HK-2 (cell line): Measurements from ENCODE around the gene CACNA1A.
"Not testable (repeated sequence)": the region's sequence is repeated elsewhere in the genome, so short reads cannot be mapped to it uniquely, and the experiment has no call there.

Source experiments
- DNase-seq: peaks from one replicate; pipeline ENCODE4 v3.0.0-alpha.2; 2018; ENCODE audit not compliant: unreplicated experiment

The CACNA1A gene

DNA sequence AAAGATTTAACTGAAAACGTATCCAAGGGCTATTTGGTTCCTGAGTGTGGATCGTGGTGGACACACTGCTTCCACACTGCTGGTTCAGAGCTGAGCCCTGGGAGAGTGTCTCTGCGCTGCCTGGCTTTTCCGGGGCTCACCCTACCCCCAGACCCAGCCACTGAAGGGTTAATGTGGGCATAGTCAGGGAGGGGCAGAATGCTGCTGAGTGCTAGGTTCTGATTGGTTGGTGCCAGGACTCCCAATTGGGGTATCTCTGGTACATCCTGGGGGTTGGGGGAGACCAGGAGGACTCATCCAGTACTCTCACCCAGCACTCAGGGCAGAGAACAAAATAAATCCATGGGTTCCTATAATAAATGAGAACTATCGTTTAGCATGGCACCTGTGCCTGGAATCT lies 142.3 kb downstream of the CACNA1A start:
- DNase-seq: no peak

DNA sequence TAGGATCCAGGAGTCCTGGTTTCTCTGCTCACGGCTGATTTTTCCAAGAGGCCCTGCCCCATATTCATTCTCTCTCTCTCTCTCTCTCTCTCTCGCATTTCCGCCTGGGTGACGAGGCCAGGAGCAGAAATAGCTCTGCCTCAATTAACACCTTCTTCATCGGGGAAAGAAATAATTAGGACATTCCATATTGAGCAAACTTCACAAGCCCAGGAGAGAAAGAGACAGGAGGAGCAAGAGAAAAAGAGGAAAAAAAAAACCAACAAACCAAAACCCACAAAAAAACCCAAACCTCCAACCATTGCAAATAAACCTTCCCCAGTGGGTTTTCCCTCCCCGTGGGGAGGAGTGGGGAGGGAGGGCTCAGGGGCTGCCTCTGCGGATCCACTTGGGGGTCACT lies 143.0 kb downstream of the CACNA1A start:
- no peak for DNase-seq

GRCh38 chr19:13362668-13363067 lies 143.6 kb downstream of the CACNA1A start:
- DNase-seq: no peak

GRCh38 chr19:13361726-13362125 lies 144.6 kb downstream of the CACNA1A start:
- not testable (repeated sequence) for DNase-seq

GRCh38 chr19:13356686-13357280 lies 149.5 kb downstream of the CACNA1A start:
- no peak for DNase-seq

DNA sequence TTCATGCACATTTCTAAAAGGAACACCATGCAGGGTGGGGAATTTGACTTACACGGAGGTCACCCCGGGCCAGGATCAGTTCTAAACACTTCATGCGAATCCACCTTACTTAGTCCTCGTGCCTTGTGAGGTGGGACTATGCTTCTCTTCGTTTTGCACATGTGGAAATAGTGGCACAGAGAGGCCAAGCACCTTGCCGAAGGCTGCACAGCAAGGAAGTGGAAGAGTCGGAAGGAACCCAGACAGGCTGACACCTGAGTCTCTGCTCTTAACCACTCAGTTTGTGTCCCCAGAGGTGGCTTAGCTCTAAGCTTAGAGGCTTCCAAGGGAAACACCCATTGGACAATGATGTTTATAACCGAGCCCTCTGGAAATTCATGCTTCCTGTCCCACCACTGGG lies 150.1 kb downstream of the CACNA1A start:
- no peak for DNase-seq

DNA sequence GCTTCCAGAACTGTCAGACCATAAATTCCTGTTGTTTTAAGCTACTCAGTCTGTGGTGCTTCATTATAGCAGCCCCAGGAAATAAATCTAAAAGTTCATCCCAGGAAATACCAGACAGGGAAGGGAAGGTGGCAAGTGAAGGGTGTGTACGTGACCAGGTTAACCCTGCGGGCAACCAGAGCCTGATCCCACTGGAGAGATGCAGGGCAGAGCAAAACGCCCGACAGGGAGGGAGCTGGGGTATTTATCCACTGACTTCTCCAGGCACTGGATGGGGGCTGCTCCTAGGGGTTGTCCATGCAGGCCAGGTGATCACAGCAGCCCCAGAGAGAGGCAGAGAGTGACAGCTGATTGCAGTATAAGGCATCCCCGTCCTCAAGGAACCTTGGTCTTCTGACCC lies 150.9 kb downstream of the CACNA1A start:
- no peak for DNase-seq

- DNase-seq: no peak
These were observed 152.7 kb downstream of the CACNA1A start for GRCh38 chr19:13353625-13354024.

GRCh38 chr19:13350759-13351158 lies 155.5 kb downstream of the CACNA1A start:
- no peak for DNase-seq

DNA sequence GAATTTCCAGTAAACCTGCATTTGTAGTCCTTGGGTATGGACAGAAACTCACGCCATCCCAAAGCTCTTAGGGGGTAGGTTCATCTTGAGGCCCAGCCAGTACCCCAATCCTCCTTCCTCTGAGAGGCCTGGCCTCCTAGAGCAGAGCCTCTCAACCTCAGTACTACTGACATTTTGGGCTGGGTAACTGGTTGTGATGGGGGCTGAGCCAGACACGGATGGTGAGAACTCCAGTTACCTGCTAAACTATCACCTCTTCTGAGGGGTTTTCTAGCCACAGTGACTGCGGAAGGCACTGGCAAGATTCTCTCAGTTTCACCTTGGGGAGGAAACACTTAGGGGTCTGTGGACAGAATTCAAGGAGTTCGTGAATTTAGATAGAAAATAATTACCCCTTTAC lies 156.2 kb downstream of the CACNA1A start:
- DNase-seq: no peak

DNA sequence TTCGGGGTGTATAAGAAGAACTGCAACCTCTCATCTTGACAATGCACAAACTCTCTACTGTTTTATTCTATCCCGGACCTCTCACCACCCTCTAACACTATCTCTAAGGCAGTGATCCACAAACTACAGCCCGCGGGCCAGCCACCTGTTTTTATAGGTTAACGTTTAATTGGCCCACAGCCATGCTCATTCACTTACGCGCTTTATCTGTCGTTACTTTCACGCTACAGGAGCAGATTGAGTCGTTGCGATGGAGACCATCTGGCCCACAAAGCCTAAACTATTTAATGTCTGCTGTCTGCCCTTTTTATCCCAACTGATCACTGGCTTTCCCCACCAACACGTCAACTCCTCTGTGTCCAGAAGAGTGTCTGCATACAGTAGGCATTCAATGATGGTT lies 158.9 kb downstream of the CACNA1A start:
- DNase-seq: no peak

DNA sequence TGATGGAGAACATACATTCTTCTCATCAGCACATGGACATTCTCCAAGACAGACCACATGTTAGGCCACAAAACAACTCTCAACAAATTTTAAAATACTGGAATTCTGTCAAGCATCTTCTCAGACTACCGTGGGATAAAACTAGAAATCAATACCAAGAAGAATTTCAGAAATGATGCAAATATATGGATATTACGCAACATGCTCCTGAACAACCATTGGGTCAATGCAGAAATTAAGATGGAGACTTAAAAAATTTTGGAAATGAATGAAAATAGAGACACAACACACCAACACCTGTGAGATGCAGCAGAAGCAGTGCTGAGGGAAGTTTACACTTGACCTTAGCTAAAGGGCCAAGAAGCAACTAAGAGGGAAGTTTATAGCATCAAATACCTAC lies 162.8 kb downstream of the CACNA1A start:
- no peak for DNase-seq

- no peak for DNase-seq
These were observed 163.6 kb downstream of the CACNA1A start for GRCh38 chr19:13342672-13343071.

- DNase-seq: no peak
These were observed 166.4 kb downstream of the CACNA1A start for GRCh38 chr19:13339869-13340268.

DNA sequence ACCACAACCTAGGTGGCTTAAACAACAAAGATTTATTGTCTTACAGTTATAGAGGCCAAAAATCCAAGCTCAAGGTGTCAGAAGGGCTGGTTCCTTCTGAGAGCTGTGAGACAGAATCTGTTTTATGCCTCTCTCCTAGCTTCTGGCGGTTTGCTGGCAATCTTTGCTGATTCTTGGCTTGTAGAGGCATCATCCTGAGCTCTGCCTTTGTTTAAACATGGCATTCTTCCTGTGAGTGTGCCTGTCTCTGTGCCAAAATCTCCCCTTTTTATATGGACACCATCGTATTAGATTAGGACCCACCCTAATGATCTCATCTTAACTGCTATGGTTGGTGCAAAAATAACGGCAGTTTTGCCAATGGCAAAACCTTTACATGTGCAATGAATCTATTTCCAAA lies 169.1 kb downstream of the CACNA1A start:
- DNase-seq: no peak

DNA sequence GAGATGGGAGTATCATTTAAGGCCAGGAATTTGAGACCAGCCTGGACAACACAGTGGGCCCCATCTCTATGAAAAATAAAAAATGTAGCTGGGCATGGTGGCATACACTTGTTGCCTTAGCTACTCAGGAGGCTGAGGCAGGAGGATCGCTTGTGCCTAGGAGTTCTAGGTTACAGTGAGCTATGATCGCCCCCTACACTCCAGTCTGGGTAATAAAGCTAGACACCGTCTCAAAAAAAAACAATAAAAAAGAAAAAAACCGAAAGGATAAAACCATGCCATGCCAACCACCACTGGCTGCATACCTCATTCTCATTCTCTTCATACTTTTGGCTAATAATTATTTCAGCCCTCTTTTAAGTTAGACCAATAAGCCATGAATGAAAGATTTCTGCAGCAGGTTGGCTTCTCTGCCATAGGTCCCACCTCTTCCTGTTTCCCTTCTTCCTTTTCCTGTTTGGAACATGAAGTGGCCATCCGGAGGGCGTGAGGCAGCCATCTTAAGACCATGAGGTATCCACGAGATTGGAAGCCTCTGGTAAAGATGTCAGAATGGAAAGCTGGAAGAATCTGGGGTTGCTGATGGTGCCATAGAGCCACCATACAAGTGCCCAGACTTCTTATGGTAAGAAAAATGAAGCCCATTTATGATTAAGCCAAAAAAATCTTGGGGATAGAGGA lies 171.3 kb downstream of the CACNA1A start:
- DNase-seq: no peak

DNA sequence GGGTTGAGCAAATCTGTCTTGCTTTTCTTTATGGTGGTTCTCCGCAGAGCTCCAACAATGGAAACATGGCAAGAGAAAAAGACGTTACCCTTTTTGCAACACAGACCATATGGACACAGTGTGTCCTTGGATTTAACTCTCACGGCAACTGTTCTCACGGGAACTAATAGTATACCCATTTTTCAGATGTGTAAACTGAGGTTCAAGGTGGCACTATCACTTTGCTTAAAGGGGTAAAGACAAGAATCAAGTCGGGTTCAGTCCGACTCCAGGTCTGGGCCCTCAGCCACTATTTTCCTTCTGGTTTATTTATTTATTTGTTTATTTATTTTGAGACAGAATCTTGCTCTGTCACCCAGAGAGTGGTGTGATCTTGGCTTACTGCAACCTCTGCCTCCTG lies 176.0 kb downstream of the CACNA1A start:
- no peak for DNase-seq

DNA sequence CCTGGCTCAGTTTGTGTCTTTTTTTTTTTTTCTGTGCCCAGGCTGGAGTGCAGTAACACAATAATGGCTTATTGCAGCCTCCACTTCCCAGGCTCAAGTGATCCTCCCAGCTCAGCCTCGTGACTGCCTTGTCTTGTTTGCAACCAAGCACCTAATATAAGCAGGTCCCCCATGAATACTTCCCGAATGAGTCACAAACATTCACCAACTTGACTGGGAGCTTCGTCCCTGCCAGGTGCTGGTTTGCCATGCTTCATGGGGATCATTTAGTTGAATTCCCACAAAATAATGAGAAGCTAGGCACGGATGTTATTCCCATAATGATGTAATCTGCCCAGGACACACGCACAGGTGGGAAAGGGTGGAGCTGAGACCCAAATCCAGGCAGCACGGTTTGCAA lies 176.5 kb downstream of the CACNA1A start:
- no peak for DNase-seq

GRCh38 chr19:13328241-13328640 lies 178.0 kb downstream of the CACNA1A start:
- no peak for DNase-seq

GRCh38 chr19:13319526-13319925 lies 186.8 kb downstream of the CACNA1A start:
- DNase-seq: no peak

DNA sequence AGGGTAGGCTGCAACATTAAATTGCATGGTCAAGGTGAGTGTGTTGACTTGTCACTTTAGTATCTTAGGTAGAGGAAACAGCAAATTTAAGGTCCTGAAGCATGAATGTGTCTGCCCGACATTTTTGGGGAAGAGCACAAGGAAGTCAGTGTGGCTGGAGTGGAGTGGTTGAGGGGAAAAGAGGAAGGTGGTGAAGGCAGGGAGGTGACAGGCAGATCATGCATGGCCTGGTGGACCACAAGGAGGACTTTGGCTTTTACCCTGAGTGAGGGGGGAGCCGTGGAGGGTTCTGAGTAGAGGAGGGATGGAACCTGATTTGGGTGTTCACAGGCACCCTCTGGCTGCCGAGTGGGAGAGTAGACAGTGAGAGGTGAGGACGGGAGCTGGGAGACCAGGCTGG lies 188.1 kb downstream of the CACNA1A start:
- DNase-seq: no peak

DNA sequence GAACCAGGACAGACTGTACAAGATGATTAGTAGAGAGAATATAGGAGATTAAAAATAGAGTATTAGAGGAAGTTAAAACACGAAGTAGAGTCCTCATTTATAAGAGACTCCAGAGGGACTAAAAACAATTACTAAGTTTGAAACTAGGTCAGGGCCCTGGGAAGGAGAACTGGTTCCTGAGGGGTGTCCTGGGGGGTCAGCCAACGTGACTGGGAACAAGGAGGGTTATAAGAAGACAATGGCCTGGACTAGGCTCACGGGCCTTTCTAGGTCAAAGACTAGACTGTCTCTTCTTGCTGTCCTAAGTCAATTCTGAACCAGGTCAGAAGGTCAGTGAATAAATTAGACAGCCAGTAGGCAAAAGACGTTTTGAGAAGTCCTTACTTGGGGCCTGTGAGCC lies 190.8 kb downstream of the CACNA1A start:
- DNase-seq: no peak

DNA sequence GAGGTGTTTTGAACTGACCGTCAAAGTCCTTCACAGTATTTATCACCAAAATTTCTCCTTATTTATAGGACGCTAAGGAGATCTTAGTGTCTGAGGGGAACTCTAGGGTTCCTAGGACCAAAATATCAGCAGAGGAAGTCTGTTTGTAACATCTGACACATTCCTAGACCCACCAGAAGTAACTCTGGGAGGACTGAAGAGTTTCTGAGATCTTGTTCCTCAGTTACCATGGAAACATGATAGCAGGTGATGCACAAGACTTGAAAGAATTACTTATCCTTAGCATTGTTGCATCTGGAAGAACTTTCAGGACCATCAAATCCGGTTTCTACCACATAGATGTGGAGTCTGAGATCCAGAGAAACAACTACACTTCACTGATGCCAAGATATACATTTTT lies 191.5 kb downstream of the CACNA1A start:
- DNase-seq: no peak

DNA sequence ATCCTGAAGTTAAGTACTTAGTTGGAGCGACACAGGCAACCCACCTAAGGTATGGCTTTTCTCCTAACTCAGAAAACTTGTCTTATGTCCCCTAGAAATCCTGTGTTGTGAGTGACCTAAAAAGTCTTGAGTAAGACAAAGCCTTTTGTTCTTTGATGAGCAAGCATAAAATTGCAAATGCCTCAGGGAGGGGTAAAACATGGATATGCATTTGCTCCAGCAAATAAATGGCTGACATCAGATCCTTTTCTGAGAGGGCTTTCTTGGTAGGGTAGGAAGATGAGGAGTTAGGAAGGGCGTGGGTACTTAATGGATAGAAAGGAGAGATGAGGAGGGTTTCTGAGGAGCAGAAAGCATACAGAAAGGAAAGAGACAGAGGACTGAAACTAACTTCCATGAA lies 192.4 kb downstream of the CACNA1A start:
- DNase-seq: no peak
